ENCODE data around the gene KRTCAP3.
"Not testable (repeated sequence)": the region's sequence is repeated elsewhere in the genome, so short reads cannot be mapped to it uniquely, and the experiment has no call there.

KRTCAP3 gene

DNA sequence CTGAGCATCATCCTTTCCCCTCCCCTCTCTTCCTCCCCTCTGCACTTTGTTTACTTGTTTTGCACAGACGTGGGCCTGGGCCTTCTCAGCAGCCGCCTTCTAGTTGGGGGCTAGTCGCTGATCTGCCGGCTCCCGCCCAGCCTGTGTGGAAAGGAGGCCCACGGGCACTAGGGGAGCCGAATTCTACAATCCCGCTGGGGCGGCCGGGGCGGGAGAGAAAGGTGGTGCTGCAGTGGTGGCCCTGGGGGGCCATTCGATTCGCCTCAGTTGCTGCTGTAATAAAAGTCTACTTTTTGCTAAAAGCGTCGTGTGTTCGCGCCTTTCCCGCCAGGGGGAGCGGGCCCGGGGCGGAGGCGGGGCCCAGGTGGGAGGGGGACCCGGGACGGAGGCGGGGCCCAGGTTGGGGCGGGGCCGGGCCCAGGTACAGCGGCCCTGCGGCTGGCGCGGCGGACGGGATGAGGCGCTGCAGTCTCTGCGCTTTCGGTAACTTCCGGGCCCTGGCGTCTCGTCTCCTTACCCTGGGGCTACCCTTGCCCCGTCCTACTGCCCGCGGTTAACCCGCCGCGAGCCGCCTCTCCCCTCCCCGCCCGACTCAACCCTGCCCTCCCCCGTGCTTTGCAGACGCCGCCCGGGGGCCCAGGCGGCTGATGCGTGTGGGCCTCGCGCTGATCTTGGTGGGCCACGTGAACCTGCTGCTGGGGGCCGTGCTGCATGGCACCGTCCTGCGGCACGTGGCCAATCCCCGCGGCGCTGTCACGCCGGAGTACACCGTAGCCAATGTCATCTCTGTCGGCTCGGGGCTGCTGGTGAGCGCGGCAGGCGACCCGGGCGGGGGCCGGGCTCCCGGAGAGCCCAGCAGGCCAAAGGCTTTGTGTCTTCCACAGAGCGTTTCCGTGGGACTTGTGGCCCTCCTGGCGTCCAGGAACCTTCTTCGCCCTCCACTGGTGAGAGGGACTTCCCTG lies at the start of gene KRTCAP3:
Gene KRTCAP3 (plus strand): TSS at position 424 of the 962 bp plus-strand sequence. CDS start 32 bp downstream, at position 456.
- DNase-seq = no peak

GRCh38 chr2:27393225-27393624 lies 49.0 kb upstream of the KRTCAP3 start:
- DNase-seq = no peak

- DNase-seq = no peak
These were observed 43.2 kb upstream of the KRTCAP3 start for GRCh38 chr2:27398962-27399361.

- DNase-seq = peak; percentile 22
These were observed 41.6 kb upstream of the KRTCAP3 start for GRCh38 chr2:27400348-27401135.

DNA sequence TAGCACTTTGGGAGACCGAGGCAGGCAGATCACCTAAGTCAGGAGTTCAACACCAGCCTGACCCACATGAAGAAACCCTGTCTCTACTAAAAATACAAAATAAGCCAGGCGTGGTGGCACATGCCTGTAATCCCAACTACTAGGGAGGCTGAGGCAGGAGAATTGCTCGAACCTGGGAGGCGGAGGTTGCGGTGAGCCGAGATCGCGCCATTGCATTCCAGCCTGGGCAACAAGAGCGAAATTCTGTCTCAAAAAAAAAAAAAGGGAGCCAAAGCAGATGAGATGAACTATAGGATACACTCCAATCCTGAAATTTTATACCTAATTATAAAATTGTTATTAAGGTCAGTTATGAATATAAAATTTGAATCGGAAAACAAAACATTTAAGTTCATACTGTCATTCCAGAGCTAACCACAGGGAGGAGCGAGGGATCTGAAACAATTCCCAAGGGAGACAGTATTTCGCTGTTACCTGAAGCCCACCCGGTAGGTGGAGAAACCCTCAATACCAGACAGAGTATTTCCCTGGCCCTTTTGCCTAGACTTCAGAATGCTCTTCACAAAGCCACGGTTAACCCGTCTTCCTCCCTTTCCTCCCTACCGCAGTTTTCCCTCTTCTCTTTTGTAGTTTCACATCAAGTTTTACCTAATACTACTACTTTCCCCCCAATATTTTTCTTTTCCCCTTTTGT lies 34.2 kb upstream of the KRTCAP3 start:
- DNase-seq = peak; percentile 54

DNA sequence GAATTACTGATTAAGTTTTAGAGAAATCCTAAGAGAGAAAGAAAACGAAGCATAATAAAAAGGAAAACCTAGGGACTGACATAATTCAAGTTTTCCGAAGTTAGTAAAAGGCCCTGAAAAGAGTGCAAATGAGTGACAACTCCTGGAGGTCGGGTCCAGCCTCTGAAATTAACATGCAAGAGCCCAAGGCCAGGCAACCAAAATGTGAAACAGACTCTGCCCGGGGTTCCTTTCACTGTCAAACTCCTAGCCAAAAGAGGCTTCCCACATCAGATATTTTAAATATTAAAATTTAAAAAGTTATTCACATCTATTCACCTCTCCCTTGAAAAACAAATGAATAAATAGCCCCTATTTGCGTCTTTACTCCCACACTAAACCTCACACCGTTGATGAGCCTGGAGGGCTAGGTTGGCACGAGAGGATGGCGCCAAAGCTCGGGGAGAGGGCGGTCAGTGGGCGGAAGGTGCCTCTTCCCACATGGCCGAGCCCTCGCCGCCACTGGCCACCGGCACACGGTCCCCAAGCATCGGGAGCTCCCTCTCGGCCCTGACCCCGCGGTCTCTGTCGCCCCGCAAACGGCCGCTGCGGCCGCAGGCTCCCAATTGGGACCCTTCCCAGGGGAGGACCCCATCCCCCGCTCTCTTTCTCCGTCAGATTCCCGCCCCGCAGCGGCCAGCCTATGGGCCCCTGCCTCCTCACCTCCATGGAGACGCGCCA lies 33.4 kb upstream of the KRTCAP3 start:
- DNase-seq = peak; percentile 32

- DNase-seq = peak; percentile 92
These were observed 32.7 kb upstream of the KRTCAP3 start, which contains the start of gene PPM1G for GRCh38 chr2:27409321-27410073. TSS of gene PPM1G (minus strand) at chr2:27409591. CDS start at chr2:27409422, 169 bp downstream.

- no peak for DNase-seq
These were observed 29.6 kb upstream of the KRTCAP3 start for GRCh38 chr2:27412419-27413152.

GRCh38 chr2:27416151-27416550 lies 26.0 kb upstream of the KRTCAP3 start:
- DNase-seq = no peak

DNA sequence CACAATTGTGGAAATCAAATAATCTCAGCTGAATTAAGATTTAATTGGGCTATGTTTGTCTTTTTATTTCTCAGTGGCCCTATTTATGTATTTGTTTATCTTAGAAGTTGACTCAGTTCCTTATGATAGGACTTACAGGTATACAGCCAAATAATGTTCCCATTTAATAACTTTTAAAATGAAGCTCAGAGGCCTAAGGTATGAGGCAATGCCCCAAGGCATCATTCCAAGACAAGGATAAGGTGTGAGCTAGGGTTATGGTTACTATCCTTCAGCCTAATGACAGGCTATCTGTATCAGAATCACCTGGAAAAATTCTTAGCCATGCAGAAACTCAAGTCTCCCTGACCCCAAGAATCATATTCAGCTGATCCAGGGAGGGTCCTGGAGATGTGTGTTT lies 21.2 kb upstream of the KRTCAP3 start:
- no peak for DNase-seq

GRCh38 chr2:27421660-27422250 lies 20.4 kb upstream of the KRTCAP3 start:
- no peak for DNase-seq

- no peak for DNase-seq
These were observed 19.2 kb upstream of the KRTCAP3 start for GRCh38 chr2:27422958-27423357.

GRCh38 chr2:27425039-27425438 lies 17.1 kb upstream of the KRTCAP3 start:
- DNase-seq = not testable (repeated sequence)

- no peak for DNase-seq
These were observed 14.3 kb upstream of the KRTCAP3 start for GRCh38 chr2:27427863-27428212.

GRCh38 chr2:27428213-27428977 lies 13.8 kb upstream of the KRTCAP3 start, which contains the start of gene NRBP1:
TSS of gene NRBP1 (plus strand) at chr2:27428631. CDS start at chr2:27433274, 4,643 bp downstream.
- DNase-seq = peak; percentile 91

DNA sequence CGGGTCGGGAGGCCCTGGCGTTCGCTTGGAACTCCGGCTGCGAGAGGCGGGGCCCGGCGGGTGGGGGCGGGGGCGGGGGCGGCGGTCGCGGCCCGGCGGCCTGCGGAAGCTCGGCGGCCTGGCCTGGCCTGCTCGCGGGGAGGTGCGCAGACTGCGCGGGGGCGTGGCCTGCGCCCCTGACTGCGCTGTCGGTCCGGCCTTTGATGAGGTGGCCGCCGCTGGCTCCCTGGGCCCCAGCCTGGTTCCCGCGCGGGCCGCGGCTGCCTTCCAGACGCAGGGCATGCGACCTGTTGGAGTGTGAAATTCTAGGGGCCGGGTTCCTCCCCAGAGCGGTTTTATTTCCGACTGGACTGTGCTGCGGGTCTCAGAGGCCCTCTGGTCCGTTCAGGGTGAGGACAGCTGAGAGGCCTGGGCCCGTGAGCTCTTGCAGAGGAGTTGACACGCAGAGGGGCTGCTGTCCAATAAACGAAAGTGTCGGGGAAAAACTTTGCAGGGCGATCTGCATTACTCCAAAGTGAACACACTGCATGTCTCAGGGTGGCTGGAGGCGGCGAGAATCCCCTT lies 13.1 kb upstream of the KRTCAP3 start:
- DNase-seq = peak; percentile 87

DNA sequence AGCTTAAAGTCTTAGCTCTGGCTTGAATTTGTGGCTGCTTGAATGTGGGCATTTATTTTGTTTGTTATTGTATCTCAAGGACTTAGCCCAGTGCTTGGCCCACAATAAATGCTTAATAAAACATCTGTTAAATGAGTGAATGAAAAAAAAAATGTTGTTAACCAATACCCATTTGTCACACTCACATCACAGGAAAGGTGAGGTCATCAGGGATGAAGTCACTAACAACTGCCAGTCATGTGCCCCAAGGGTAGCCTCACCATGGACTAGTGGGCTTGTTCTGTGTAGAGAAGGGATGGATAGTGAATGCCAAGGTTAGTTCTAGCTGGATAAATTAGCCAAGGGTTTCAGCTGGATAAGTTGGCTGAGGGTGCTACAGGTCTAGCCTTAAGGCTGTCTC lies 10.8 kb upstream of the KRTCAP3 start:
- peak; percentile 80 for DNase-seq

- no peak for DNase-seq
These were observed 6.6 kb upstream of the KRTCAP3 start for GRCh38 chr2:27435628-27436027.
